ENCODE results near the gene RIN3. TPM values are rescaled to one million over a fixed set of nuclear protein-coding genes. Genes with fewer than 3 reads are reported as not detected.

RIN3 gene
- total RNA-seq, 2 donors from 2014 or later: 47.4 to 54.2 TPM

- no peak for TF ChIP-seq CTCF (IDR thresholded peaks at IDR 0.05)
- peak overlapping the region; percentile 29 to 87 for H3K27ac ChIP-seq
These were observed 37.7 kb downstream of the RIN3 start for GRCh38 chr14:92551044-92551841.

DNA sequence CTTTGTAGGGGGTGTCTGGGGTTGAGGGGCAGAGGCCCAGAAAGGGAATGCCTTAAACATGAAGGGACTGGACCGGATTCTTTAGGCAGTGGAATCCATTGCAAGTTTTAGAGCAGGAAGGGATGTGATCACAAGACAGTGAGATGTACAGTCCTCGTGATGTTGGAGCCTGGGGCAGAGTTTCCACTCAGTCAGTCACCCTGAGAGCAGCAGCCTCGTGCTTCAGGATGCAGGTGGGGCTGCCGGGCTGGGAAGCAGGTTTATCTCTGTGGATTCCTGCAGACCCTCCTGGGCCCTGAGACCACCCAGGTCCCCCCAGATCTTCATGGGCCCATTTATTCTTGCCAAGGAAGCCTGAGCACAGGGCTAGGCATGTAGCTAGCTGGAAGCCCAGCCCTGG is 38.5 kb downstream of the RIN3 start:
- TF ChIP-seq CTCF (IDR thresholded peaks at IDR 0.05): no peak
- ATAC-seq (ENCODE audit: insufficient number of reproducible peaks, low FRiP score, low read depth): no peak
- H3K27me3 ChIP-seq (replicated peaks; ENCODE audit: insufficient read depth): no peaks in the 10 kb centered on the region
- H3K4me3 ChIP-seq: no peak overlapping the region
- peaks cover 10% of the 10 kb centered on the region for H3K36me3 ChIP-seq
- no peaks in the 10 kb centered on the region for H3K9me3 ChIP-seq
- no peak for DNase-seq (ENCODE audit: low spot score)
- peak overlapping the region; percentile 59 to 72 for H3K27ac ChIP-seq
- peaks cover 31 to 63% of the 10 kb centered on the region in 2 donors for H3K4me1 ChIP-seq (ENCODE audit: control insufficient read depth in 1 of 2, low read depth in 2 of 2)

More at GRCh38 chr14:92551044-92551841, 37.7 kb downstream of the RIN3 start:
- ATAC-seq (ENCODE audit: insufficient number of reproducible peaks, low FRiP score, low read depth) (no peak), DNase-seq (ENCODE audit: low spot score) (no peak)
- Histone ChIP-seq H3K4me3 (no peak overlapping the region), H3K4me1 (ENCODE audit: control insufficient read depth in 1 of 2, low read depth in 2 of 2) (peaks cover 31 to 63% of the 10 kb centered on the region in 2 donors), H3K36me3 (peaks cover 3% of the 10 kb centered on the region), H3K9me3 (no peaks in the 10 kb centered on the region), H3K27me3 (replicated peaks; ENCODE audit: insufficient read depth) (no peaks in the 10 kb centered on the region)

GRCh38 chr14:92553438-92553837 is 39.9 kb downstream of the RIN3 start:
- Histone ChIP-seq H3K27me3 (replicated peaks; ENCODE audit: insufficient read depth) (no peaks in the 10 kb centered on the region), H3K9me3 (no peaks in the 10 kb centered on the region), H3K4me1 (ENCODE audit: control insufficient read depth in 1 of 2, low read depth in 2 of 2) (peaks cover 31 to 66% of the 10 kb centered on the region in 2 donors), H3K27ac (peak overlapping the region; percentile 59 to 72), H3K4me3 (no peak overlapping the region), H3K36me3 (peaks cover 10% of the 10 kb centered on the region)
- DNase-seq (ENCODE audit: low spot score) (no peak), ATAC-seq (ENCODE audit: insufficient number of reproducible peaks, low FRiP score, low read depth) (peak; percentile 39)
- TF ChIP-seq CTCF (IDR thresholded peaks at IDR 0.05): no peak

DNA sequence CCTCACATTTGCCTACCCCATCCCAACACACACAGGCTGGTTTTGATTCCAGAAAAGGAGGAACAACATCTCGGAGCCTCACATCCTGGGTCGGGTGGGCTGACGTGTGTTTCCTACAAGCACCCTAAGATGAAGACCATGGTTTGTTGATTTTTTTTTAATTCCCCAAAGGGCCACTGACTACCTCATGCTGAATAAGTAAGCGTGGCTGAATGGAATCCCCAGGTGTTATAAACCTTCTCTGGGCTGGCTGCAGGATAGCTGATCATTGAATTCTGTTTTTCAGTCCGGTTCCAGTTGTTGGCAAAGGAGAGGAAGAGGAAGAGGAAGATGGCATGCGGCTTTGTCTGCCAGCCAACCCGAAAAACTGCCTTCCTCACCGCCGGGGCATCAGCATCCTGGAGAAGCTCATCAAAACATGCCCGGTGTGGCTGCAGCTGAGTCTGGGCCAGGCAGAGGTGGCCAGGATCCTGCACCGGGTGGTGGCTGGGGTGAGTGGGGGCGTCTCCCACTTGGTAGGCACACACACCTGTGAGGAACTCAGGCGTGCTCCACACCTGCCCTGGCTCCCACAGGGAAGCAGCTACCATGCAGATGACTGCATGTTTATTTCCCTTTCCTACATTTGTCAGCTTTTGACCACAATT is 42.0 kb downstream of the RIN3 start:
- peaks cover 15 to 46% of the 10 kb centered on the region in 2 donors for H3K4me1 ChIP-seq (ENCODE audit: control insufficient read depth in 1 of 2, low read depth in 2 of 2)
- ATAC-seq (ENCODE audit: insufficient number of reproducible peaks, low FRiP score, low read depth) (no peak), DNase-seq (ENCODE audit: low spot score) (no peak)
- no peak overlapping the region for H3K27ac ChIP-seq
- no peaks in the 10 kb centered on the region for H3K9me3 ChIP-seq
- peaks cover 10% of the 10 kb centered on the region for H3K36me3 ChIP-seq
- no peak for TF ChIP-seq CTCF (IDR thresholded peaks at IDR 0.05)
- H3K27me3 ChIP-seq (replicated peaks; ENCODE audit: insufficient read depth): no peaks in the 10 kb centered on the region
- H3K4me3 ChIP-seq: no peak overlapping the region

DNA sequence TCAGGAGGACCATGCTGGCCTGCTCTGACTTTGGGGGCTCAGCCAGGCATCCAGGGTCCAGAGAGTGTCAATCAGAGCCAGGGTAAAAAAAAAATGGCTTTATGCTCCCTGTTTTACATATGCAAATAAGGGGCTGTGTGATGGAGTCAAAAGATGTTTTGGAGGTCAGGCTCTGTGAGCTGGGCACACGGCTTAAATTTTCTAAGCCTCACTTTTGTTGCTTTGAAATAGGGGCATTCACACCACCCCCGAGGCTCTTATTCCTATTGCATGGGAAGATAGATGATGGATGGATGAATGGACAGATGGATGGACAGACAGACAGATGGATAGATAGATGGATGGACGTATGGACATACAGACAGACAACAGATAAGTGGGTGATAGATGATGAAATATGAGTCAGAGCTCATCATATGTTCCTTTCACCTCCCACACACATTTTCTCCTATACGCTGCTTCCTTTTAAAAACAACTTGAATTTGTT is 42.7 kb downstream of the RIN3 start:
- ATAC-seq (ENCODE audit: insufficient number of reproducible peaks, low FRiP score, low read depth) (no peak), DNase-seq (ENCODE audit: low spot score) (no peak)
- Histone ChIP-seq H3K9me3 (no peaks in the 10 kb centered on the region), H3K27ac (no peak overlapping the region), H3K36me3 (peaks cover 10% of the 10 kb centered on the region), H3K27me3 (replicated peaks; ENCODE audit: insufficient read depth) (no peaks in the 10 kb centered on the region), H3K4me3 (no peak overlapping the region), H3K4me1 (ENCODE audit: control insufficient read depth in 1 of 2, low read depth in 2 of 2) (peaks cover 15 to 40% of the 10 kb centered on the region in 2 donors)
- TF ChIP-seq CTCF (IDR thresholded peaks at IDR 0.05): no peak

Data from thoracic aorta (tissue), 2 donors.